Fibroblast of skin of right quadriceps (primary cell): Measurements from ENCODE around the gene NFKB1.
A peak's percentile ranks its signal among the peaks of the same experiment; 100 is the strongest.

Source experiments
- DNase-seq: peaks from one replicate; pipeline ENCODE4 v3.0.0-alpha.2; 2013

Gene NFKB1

DNA sequence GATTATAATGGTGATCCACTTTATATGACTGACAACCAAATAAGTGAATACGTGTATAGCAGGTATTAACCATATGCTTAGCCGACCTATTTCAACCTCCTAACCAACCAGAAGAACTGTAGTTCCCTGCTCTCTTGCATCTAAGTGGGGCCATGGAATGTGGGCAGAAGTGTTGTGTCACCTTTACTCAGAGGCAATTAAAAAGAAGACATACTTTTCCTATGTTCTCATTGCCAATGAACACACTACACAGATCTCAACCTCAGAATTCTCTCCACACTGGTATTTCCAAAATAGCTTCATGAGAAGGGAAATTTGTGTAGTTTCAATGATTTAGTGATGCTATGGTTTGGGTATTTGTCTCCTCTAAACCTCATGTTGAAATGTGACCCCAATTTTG is 3.2 kb upstream of the NFKB1 start:
- peak; percentile 24 for DNase-seq

DNA sequence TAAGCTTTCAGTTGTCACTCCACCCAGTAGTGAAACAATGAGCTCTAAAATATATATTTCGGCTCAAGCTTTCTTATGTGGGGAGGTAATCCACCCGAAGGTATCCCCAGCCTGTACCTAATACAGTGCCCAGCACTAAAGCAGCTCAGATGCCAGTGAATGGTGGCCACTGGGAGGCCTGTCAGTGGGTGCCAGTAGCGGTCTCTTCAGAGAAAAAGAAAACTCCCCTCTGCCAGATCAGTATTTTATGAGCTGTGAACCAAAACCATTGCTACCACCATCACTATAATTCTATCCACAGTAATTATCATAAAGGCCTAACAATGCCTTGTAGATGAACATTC is 835 bp upstream of the NFKB1 start:
- DNase-seq = no peak

DNA sequence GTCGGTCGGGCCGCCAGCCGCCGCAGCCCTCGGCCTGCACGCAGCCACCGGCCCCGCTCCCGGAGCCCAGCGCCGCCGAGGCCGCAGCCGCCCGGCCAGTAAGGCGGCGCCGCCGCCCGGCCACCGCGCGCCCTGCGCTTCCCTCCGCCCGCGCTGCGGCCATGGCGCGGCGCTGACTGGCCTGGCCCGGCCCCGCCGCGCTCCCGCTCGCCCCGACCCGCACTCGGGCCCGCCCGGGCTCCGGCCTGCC is 213 bp downstream of the NFKB1 start:
- DNase-seq = no peak

DNA sequence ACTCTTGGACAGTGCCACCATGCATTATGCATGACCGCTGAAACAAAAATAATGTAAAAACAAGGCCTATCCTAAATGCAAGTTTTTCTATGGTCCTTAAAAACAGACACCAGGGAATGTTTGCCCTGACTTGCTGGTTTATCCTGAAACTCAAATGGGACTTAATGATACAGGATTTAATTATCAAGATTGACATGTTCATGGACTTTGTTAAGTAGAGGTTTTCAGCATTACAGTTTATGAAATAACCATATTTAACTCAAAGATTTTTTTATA is 1.3 kb downstream of the NFKB1 start:
- no peak for DNase-seq

DNA sequence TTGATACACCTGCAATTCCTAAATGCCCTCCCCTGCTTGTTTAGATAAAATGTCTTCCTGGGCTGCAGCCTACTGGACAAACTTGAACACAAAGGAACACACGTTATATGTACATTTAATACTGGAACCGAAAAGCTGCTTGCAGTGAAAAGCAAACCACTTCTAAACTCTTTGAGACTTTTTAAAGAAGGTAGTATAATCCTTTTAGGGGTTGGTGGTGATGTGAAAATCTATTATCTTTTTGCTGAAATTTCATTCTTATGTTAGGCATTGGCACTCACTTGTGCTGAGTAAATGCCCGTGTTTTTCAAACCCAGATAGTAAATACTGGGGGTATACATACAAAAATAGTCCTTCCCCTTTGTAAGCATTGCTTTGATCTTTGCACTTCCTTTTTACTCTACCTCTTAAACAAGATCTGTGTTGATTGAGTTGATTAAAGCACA is 2.2 kb downstream of the NFKB1 start:
- DNase-seq = no peak

DNA sequence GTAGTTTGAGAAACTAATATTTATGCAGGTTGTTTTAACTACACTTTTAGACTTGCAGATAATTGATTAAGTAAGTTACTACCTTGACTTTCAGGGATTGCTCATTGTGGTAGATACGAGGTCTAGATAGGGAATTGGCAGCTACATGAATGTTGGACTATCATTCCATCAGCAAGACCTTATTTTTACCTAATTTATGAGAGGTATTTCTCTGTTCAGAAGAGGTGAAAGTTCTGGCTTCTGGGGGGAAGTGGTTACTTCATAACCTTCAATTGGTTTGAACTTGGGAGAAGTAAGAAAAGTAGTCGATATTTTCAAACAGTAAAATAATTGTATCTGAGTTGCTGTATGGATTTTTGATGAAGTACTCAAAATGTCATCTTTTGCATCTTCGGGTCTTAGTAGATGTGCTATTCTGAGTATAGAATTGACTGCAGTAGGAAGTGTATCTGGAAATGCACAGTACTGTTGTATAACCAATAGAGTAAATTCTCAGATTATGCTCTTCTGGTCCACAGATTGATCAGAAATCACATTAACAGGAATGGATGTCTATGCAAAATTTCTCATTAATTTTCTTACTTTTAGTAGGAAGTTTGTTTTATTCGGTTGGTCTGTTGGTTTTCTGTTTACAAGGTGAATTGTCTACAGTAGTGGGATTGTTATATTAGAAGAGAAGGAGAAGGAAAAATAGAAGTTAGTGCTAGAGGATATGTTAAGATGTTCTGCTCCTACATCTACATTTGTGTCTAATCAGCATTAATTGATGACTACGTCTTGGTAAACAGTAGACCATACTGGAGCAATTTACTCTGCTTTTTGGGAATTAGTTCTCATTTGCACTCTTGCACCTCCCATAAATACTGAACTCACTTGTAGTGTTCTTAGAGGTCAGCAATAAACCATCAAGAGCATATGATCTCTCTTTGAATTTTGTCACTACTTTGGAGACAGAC is 3.0 kb downstream of the NFKB1 start:
- DNase-seq = no peak

DNA sequence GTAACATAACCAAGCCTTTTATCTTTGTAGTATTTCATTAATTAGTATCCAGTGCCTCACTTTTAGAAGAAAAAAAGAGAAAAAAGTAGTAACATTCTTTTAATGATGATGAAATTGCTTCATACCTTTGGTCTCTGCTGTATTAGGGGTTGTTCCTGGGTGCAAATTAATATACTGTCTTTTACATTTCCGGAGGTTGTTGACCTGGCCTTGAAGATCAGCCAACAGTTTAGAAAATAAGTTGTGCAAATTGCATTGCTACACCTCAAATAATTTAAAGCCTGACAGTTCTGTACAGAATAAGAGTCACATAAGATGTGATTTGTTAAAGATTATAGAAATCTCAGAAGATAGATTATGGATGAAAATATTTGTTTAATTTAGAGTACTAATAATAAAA is 3.8 kb downstream of the NFKB1 start:
- no peak for DNase-seq

DNA sequence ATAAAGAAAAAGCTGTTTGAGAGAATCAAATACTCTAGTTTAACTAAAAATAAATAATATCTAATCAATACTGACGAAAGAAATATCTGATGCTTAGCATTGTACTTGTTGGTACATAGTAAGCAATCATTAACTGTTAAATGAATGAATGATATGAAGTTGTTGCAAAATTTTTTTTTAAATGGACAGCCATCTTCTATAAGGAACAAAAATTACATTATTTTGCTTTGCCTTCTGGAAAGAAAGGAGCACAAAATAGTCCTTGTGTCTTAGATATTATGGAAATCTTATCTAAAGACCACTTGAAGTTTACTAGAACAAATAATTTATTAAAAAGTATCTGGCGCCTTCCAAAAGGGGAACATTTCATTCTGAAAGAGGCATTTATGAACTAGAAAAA is 4.5 kb downstream of the NFKB1 start:
- DNase-seq = no peak

DNA sequence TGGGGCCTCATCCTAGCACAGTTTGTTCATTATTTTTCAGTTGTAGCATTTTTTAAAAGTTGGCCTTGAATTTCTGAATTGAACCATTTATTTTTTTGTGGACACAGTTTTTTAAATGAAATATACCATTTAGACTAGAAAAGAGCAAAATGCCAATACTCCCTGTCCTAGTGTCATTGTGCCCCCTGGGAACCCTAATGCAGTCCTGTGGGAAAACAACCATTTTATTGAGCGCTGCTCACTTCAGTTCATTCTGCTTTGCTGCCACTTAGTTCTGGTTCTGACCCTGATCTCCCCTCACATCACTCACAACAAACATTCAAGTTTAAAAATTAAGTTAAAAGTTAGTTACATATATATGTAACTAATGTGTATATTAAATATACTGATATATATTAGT is 5.4 kb downstream of the NFKB1 start:
- no peak for DNase-seq

DNA sequence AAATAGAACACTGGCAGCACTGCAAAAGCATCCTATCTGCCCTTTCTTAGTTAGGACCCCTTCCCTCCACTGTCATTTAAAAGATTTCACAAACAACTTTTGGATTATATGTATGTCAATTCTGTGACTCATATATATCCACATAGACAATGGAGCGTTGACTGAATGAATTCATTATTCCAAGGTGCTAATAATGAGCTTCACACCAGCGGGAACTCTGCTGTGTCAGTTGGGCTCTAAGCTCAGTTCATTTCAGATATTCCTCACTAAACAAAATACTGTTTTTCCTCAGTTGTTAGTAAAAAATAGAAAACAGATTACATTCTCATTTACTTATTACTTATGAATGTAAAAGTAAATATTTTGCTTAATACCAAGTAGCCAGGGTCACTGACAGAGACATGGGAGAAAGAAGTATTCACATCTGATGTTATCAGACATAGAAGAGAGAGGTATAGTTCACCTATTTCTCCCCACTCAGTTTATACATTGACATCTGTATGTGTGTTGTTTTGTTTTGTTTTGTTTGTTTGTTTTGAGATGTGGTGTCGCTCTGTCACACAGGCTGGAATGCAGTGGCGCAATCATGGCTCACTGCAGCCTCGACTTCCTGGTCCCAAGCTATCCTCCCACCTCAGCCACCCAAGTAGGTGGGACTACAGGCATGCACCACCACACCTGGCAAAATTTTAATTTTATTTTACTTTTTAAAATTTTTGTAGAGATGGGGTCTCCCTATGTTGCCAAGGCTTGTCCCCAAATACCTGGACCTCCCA is 10.9 kb downstream of the NFKB1 start:
- DNase-seq = no peak

DNA sequence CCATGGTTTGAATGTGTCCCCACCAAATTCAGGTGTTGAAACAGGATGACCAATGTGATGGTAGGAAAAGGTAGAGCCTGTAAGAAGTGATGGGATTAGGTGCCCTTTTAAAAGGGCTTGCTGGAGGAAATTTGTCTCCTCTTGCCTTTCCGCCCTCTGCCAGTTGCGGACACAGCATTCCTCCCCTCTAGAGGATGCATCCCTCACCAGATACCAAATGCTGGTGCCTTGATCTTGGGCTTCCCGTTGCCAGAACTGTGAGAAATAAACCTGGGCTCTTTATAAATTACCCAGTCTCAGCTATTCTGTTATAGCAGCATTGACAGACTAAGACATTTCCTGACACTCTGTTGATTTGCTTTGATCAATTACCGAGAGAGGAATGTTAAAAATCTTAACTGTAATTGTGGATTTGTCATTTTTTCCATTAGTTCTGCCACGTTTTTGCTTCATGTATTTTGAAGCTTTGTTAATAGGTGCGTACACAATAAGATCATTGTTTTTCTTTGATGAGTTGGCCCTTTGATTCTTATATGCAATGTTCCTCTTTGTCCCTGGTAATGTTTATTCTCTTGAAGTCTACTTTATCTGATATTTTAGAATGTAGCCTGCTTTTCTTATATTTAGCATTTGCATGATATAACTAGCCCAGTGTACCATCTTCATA is 13.3 kb downstream of the NFKB1 start:
- DNase-seq = no peak

DNA sequence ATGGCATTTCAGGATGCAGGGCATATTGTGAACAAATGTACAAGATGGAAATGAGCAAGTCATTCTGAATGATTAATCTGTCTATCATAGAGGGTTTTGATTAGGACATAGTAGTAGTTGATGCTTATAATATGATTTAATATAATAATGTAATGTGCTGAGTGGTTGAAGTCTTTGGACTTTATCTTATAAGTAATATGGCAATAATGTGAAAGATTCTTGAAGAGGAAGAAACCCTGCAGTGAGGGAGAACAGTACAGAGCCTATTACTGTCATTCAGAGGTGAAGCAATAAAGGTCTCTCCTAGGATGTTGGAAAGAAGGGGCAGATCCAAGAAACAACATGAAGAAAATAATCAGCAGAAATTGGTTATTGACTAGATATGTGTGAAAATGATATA is 16.6 kb downstream of the NFKB1 start:
- no peak for DNase-seq

DNA sequence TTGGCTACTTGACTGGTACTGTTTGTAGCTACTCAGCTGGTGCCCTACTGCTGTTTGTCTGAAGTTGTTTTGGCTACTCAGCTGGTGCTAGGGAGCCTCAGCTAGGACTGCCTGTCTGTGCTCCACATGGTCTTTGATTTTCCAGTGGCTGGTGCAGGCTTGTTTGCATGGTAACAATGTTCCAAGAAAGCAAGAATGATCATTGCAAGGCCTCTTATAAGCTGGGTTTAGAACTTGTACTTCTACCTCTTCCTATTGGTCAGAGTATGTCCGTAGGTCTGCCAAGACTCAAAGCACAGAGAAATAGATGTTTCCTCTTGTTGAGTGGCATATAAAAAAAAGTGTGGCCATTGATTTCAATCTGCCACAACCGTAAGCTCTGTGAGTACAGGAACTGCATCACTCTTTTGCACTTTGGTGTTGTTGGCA is 17.6 kb downstream of the NFKB1 start:
- no peak for DNase-seq

DNA sequence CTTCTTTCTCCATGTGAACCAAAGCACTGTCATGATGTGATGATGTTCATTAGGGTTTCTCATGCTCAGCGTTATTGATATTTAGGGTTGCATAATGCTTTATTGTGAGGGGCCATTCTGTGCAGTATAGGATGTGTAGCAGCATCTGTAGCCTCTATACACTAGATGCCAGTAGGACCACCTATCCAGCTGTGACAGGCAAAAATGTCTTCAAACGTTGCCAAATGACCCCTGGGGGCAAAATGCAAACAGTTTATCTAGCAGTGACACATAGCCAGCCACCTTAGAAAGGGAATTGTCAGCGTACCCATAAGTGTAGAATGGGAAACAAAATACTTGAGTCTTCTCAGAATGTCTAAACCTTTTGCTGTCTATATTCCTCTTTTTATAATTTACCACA is 18.8 kb downstream of the NFKB1 start:
- DNase-seq = no peak

DNA sequence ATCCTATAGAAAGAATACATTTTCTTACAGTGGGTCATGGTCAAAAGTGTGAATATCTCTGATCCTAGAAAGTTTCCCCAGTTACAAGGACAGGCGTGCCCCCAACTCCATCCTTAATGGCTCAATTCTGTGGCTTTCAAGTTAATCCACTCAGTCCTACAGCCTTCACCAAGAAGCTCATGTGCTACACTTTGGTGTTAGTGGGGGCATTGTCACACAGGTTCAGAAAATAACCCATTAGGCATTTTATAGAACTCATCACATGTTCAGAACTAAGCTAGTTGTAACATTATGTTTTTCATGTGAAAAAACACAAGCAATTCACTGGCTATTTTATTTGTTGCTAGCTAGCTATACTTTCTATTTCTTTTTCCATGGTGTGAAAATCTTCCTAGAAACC is 20.4 kb downstream of the NFKB1 start:
- DNase-seq = no peak

DNA sequence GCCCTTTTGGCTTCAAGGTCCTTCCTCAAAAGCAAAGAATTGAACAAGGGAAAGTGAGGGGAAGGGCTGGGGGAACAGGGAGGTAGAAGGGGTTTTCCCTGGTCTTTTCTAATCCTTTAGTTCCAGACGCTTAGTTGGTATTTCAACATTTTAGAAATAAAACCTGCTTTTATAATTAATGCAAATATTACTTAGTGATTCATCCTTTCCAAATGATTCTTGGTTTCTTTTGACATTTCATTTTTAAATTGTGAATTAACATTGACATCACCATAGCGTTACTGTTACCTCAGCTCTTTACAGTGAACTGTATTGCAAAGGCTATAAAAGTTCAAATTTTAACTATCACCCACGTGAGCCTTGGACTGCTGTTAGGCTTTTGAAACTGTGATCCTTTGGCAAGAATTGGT is 20.9 kb downstream of the NFKB1 start:
- DNase-seq = no peak

DNA sequence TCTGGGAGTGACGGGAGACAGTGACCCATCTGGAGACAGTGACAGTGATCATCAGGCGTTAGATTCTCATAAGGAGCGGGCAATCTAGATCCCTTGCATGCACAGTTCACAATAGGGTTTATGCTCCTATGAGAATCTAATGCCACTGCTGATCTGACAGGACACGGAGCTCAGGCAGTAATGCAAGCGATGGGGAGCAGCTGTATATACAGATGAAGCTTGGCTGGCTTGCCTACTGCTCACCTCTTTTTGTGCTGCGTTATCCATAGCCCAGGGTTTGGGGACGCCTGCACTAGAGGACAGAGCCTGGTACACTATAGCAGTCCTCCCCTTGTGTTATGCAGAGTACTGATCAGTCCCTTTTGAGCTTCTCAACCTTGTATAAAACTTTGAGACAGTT is 23.5 kb downstream of the NFKB1 start:
- no peak for DNase-seq

DNA sequence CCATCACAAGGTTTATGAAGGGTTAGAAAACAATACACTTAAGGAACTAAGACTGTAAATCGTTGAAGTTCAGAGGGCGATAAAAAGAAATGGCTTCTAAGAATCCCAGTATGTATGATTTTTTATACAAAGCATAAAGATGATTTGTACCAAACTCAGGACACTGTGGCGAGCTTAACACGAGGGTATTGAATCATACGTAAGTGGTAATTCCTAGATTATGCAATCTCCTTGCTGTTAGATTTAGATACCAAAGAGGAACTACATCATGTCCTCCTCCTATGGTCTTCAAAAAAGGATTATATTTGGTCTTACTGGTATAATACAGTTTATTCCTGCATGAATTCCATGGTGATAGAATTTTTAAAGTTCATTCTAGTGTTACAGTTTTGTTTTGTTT is 23.9 kb downstream of the NFKB1 start:
- peak; percentile 7 for DNase-seq

DNA sequence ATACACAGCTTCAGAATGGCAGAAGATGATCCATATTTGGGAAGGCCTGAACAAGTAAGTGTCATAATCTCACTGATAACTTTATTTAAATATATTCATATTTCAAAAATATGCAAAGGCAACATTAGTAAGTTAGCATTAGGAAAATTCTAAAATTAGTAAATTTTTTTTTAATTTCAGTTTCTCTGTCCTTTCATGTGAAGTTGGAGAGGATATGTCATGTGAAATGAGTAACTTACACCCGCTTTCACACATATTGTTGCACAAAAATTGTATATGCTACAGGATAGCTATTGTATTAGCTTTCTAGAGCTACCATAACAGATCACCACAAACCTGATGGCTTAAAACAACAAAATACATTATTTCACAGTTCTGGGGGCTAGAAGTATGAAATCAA is 24.3 kb downstream of the NFKB1 start:
- no peak for DNase-seq

DNA sequence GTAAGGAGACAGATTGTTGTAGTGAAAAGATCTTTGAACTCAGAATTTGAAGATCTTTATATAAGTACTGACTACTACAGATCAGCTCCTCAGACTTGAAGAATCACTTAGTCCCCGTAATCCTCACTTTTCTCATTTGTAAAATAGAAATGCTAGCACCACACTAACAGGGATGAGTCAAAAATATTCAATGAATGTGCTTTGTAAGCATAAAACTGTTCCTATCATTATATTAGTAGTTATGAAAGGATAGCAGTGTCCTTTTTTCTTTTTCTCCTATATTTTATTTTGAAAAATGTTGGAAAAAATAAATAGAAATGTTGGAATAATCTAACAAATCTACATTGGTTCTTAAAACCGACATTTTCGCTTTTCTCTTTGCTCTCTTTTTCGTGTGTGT is 25.4 kb downstream of the NFKB1 start:
- DNase-seq = no peak

DNA sequence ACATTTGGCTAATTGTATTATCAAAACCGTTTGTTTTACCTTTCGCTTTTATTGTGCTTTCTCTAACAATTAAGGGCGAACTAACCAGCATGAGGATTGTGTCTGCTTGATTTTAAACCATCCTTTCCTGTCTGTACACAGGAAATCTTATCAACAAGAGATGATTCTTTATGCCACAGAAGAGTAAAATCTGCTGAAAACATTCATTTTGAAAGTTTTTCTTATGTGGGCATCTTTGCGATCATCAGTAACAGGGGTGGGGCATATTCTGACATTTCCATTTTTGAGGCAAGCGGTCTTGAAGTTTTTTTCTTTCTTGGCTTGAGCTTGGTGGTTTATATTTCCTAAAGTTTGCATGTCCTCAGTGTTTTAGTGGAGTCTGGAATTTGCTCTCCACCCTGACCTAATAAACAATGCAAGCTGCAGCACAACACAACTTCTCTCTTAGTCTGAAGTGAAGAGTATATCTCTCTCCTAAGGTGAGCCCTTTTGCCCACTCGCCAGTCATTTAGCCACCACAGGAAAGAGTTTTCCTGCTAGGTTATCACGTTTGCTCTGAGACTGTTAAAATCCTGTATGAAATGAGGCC is 26.6 kb downstream of the NFKB1 start:
- no peak for DNase-seq

DNA sequence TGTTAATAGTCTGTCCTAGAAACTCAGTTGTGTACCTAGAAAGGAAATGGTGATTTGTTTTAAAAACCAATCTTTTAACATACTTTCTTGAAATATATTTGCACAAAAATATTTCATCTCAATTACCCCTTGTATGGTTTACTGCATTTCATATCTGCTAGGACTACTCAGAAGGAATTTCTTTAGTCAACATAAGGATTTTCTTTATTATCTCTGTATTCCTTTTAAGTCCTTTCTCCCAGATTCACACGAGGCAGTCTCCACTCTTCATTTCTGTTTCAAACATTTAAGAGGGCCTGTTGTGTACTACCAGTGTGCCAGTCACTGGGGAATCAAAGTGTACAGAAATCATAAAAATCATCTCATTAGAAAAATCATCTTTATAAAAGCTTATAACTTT is 28.8 kb downstream of the NFKB1 start:
- no peak for DNase-seq

DNA sequence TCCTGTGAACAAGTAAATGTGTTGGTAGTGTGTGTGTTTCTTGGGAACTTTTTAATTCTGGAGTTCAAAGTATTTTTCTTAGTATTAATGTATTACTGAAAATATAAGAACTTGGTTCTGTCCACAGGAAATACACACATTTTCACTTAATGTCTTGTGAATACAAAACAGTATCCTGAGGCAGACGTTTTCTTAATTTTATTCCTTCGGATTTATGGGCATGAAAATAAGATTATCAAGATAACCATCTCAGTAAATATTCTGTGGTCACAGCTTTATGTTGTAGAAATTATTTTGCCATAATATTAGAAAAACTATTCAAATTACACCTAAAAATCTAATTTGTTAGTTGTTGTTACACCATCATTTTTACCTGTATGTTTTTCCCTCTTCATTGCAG is 29.8 kb downstream of the NFKB1 start:
- DNase-seq = no peak

DNA sequence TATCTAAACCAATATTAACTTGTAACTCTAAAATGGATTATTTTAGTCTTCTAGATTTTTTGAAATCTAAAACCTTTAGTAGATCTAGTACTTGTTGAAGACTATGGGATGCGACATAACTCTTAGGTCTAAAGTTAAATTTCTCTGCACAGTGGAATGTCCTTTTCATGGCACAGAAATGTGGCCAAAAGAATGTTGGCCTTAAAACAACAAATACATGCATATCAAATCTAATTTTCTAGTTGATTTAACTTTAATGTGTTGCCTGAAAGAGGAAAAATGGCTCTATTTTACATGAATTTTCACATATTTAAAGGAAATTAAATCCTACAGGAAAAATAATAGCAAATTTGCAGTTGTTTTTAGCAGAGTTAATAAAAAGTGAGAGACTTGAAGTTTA is 30.3 kb downstream of the NFKB1 start:
- no peak for DNase-seq
